ENCODE results near the gene TBPL1. TPM values are rescaled to one million over a fixed set of nuclear protein-coding genes. Genes with fewer than 3 reads are reported as not detected.

Gene TBPL1
- total RNA-seq, 2 donors from 2014 or later, result 40.4 to 45.4 TPM

- WGBS, 2 experiments (ENCODE audit: insufficient coverage in 1 of 2, insufficient read length in 1 of 2), result 87% methylated on average over 3 of the region's 3 CpGs; no CpG with 5 or more reads in 1 of the 2 experiments
- Histone ChIP-seq H3K27me3 (ENCODE audit: control insufficient read depth, insufficient read depth, low read length, poor library complexity, severe bottlenecking) (no peaks in the 10 kb centered on the region), H3K9me3 (ENCODE audit: control insufficient read depth, low read length) (peaks cover 4% of the 10 kb centered on the region), H3K4me1 (ENCODE audit: control insufficient read depth, insufficient read depth, low read length) (no peaks in the 10 kb centered on the region), H3K36me3 (ENCODE audit: control insufficient read depth, insufficient read depth, low read length) (no peaks in the 10 kb centered on the region), H3K4me3 (ENCODE audit: low read length) (no peak overlapping the region), H3K9ac (ENCODE audit: extremely low read depth, low read length, poor library complexity, severe bottlenecking) (no peak overlapping the region), H3K27ac (ENCODE audit: low read depth, low read length) (no peak overlapping the region)
- Mint-ChIP-seq H3K4me3 (no peak overlapping the region), H3K4me1 (peaks cover 3% of the 10 kb centered on the region), H3K36me3 (ENCODE audit: low read depth) (no peaks in the 10 kb centered on the region), H3K27me3 (ENCODE audit: insufficient read depth) (no peaks in the 10 kb centered on the region), H3K27ac (no peak overlapping the region), H3K9me3 (no peaks in the 10 kb centered on the region)
- no peak for DNase-seq
- no peak for TF ChIP-seq CTCF (conservative IDR thresholded peaks at IDR 0.05)
These were observed 42.7 kb downstream of the TBPL1 start for GRCh38 chr6:133995758-133996157.

- Mint-ChIP-seq H3K4me1 (peaks cover 2% of the 10 kb centered on the region), H3K27ac (no peak overlapping the region), H3K27me3 (ENCODE audit: insufficient read depth) (no peaks in the 10 kb centered on the region), H3K9me3 (no peaks in the 10 kb centered on the region), H3K36me3 (ENCODE audit: low read depth) (no peaks in the 10 kb centered on the region), H3K4me3 (no peak overlapping the region)
- H3K4me3 ChIP-seq (ENCODE audit: low read length), result no peak overlapping the region
- 91% methylated on average over 5 to 6 of the region's 6 CpGs for WGBS, 2 experiments (ENCODE audit: insufficient coverage in 1 of 2, insufficient read length in 1 of 2)
- TF ChIP-seq CTCF (conservative IDR thresholded peaks at IDR 0.05), result no peak
- H3K4me1 ChIP-seq (ENCODE audit: control insufficient read depth, insufficient read depth, low read length), result no peaks in the 10 kb centered on the region
- H3K36me3 ChIP-seq (ENCODE audit: control insufficient read depth, insufficient read depth, low read length), result no peaks in the 10 kb centered on the region
- H3K27ac ChIP-seq (ENCODE audit: low read depth, low read length), result no peak overlapping the region
- H3K9ac ChIP-seq (ENCODE audit: extremely low read depth, low read length, poor library complexity, severe bottlenecking), result no peak overlapping the region
- no peak for DNase-seq
- H3K9me3 ChIP-seq (ENCODE audit: control insufficient read depth, low read length), result peaks cover 4% of the 10 kb centered on the region
- H3K27me3 ChIP-seq (ENCODE audit: control insufficient read depth, insufficient read depth, low read length, poor library complexity, severe bottlenecking), result no peaks in the 10 kb centered on the region
These were observed 44.2 kb downstream of the TBPL1 start for GRCh38 chr6:133997267-133997666.

- H3K4me3 ChIP-seq (ENCODE audit: low read length), result no peak overlapping the region
- no peak for TF ChIP-seq CTCF (conservative IDR thresholded peaks at IDR 0.05)
- DNase-seq, result no peak
- H3K27ac ChIP-seq (ENCODE audit: low read depth, low read length), result no peak overlapping the region
- H3K27me3 ChIP-seq (ENCODE audit: control insufficient read depth, insufficient read depth, low read length, poor library complexity, severe bottlenecking), result no peaks in the 10 kb centered on the region
- H3K36me3 ChIP-seq (ENCODE audit: control insufficient read depth, insufficient read depth, low read length), result no peaks in the 10 kb centered on the region
- Mint-ChIP-seq H3K9me3 (no peaks in the 10 kb centered on the region), H3K27ac (no peak overlapping the region), H3K4me1 (peaks cover 2% of the 10 kb centered on the region), H3K36me3 (ENCODE audit: low read depth) (no peaks in the 10 kb centered on the region), H3K27me3 (ENCODE audit: insufficient read depth) (no peaks in the 10 kb centered on the region), H3K4me3 (no peak overlapping the region)
- H3K9me3 ChIP-seq (ENCODE audit: control insufficient read depth, low read length), result peaks cover 4% of the 10 kb centered on the region
- H3K9ac ChIP-seq (ENCODE audit: extremely low read depth, low read length, poor library complexity, severe bottlenecking), result no peak overlapping the region
- no peaks in the 10 kb centered on the region for H3K4me1 ChIP-seq (ENCODE audit: control insufficient read depth, insufficient read depth, low read length)
These were observed 46.3 kb downstream of the TBPL1 start for GRCh38 chr6:133999305-133999704.

Data from endodermal cell (in vitro differentiated cells).